Adrenal gland (tissue), 12 donors: Measurements from ENCODE around the gene ELP1. TPM values are rescaled to one million over a fixed set of nuclear protein-coding genes. Genes with fewer than 3 reads are reported as not detected.
A peak's percentile ranks its signal among the peaks of the same experiment; 100 is the strongest.

Source experiments
- DNase-seq, 7 donors: peaks; one replicate each; pipeline ENCODE4 v3.0.0-alpha.2; 2019 to 2020
- H3K27ac ChIP-seq, 5 donors: fragments of 200-600 bp; sonication (generic) in 4 of 5; 1 replicate in 3 of 5; 2 replicates in 2 of 5; pipeline versions ENCODE4 v1.5.1 to v1.8.0; 2016 to 2020; ENCODE audit warnings: mild to moderate bottlenecking in 1 of 5
- H3K27me3 ChIP-seq: fragments of 200-600 bp; 2 replicates; pipeline ENCODE4 v1.8.0; 2021
- H3K36me3 ChIP-seq, 2 donors: fragments of 200-600 bp; replicated peaks in 1 of 2; 1 replicate in 1 of 2; 2 replicates in 1 of 2; pipeline versions ENCODE4 v1.5.1 to v1.8.0; 2018 to 2022
- H3K4me1 ChIP-seq, 2 donors: fragments of 200-600 bp; replicated peaks in 1 of 2; 1 replicate in 1 of 2; 2 replicates in 1 of 2; pipeline versions ENCODE4 v1.5.1 to v1.8.0; 2018 to 2021
- H3K4me3 ChIP-seq, 4 donors: fragments of 200-600 bp; sonication (generic) in 3 of 4; one replicate each; pipeline ENCODE4 v1.5.1; 2016 to 2018
- H3K9me3 ChIP-seq, 3 donors: fragments of 200-600 bp; sonication (generic) in 1 of 3; replicated peaks in 1 of 3; 1 replicate in 2 of 3; 2 replicates in 1 of 3; pipeline versions ENCODE4 v1.5.1 to v1.8.0; 2016 to 2021
- CTCF ChIP-seq, 6 experiments: fragments of 450-650 bp in 4 of 6; fragments of 200-600 bp in 2 of 6; sonication (generic) in 1 of 6; IDR thresholded peaks; 1 replicate in 5 of 6; 2 replicates in 1 of 6; pipeline versions ENCODE4 v1.5.1 to v1.8.0; 2016 to 2021; ENCODE audit warnings: antibody characterized with exemption in 6 of 6, mild to moderate bottlenecking in 2 of 6, moderate library complexity in 1 of 6
- POLR2A ChIP-seq, 2 donors: fragments of 450-650 bp; IDR thresholded peaks; one replicate each; pipeline ENCODE4 v1.6.1; 2017; ENCODE audit warnings: antibody characterized with exemption in 2 of 2, mild to moderate bottlenecking in 2 of 2, moderate library complexity in 1 of 2
- WGBS, 4 donors: extraction: QIAGEN DNeasy Blood & Tissue Kit in 2 of 4; methylation state at CpG; one replicate each; pipeline versions ENCODE4 v1.1.5 to v1.1.7; 2013 to 2017; 5-methylcytosine and 5-hydroxymethylcytosine counted together
- intact Hi-C, 2 donors: fragments of 100-400 bp; cut with DNase I; formaldehyde crosslinking; loops; one replicate each; pipeline versions ENCODE4 v1.14.1 to v1.15.0; 2022 to 2023
- polyA plus RNA-seq, 3 donors: library from polyadenylated mRNA; stranded (reverse); fragments of 200-250 nt in 2 of 3; fragments of 350-450 nt in 1 of 3; fragmentation: Illumina TruSeq in 1 of 3; extraction: RNeasy Lipid Tissue Mini Kit (QIAGEN cat#74804) in 1 of 3; gene quantifications; one replicate each; pipeline ENCODE4 v1.2.3, GENCODE V29; 2013 to 2014
- total RNA-seq, 9 donors: library from RNA; depleted of rRNA in 4 of 9; stranded (reverse); fragments of >200 nt in 4 of 9; fragments of 120-200 nt in 1 of 9; fragmentation: NEBNext Ultra II Directional in 1 of 9; extraction: Animal tissue kit (Norgen Biotek cat#: 25700) in 1 of 9; gene quantifications; one replicate each; pipeline versions ENCODE4 v1.1.0 to v1.2.4, GENCODE V29; 2013 to 2023
- donor health status: healthy with polysubstance abuse.
- donor health status: Bipolar disorder and iron deficiency.
- donor health status: DM: yes; HTN: yes; CAD: no.
- donor health status: DM: no; HTN: no; CAD: no.
- donor health status: DM: no; HTN: no; CAD: no.
- donor health status: DM: yes; HTN: yes; CAD: no.

Gene ELP1
- total and polyA plus RNA-seq, 12 donors: 54.3 to 768 (median 147) TPM

DNA sequence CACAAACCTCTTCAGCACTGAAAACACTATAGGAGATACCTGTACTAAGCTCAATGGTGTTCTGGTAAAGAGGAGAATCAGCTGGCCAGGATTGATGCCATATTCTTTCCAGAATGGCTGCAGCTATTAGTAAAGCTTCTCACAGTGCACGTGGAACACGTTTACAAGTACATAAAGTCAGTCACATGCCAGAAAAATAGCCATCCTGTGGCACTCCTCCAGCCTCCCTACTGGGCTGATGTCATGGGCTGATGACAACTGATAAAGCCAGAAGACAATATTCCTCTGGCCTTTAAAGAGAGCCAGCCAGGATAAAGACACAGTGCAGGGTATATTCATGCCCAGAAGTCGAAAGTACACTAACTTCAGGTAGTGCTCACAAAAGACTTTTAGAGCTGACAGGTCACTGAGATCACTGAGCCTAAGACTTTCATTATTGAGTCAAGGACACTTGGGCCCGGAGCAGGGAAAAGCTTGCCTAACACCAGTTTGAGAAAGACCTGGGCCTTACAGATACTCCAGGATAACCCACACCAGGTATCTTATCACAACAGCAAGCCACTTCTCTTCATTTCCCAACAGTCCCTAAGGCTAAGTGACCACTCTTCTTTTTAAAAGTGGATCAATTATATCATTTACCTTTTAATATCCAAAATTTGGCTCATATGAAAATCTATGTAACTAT is 29.7 kb upstream of the ELP1 start:
- H3K9me3 ChIP-seq: no peaks in the 10 kb centered on the region
- intact Hi-C loops: no loop called here
- H3K4me3 ChIP-seq: no peak overlapping the region
- no peaks in the 10 kb centered on the region for H3K27me3 ChIP-seq
- peaks cover 0 to 15% of the 10 kb centered on the region in 2 donors for H3K4me1 ChIP-seq
- 32 to 53% (median 37%) methylated on average over 4 of the region's 4 CpGs for WGBS, 4 donors
- peaks cover 0 to 63% of the 10 kb centered on the region in 2 donors for H3K36me3 ChIP-seq
- peak; percentile 77 to 92 (median 82) for DNase-seq
- TF ChIP-seq POLR2A (IDR thresholded peaks at IDR 0.05): peak in 1 of 2 donors; percentile 47
- no peak for TF ChIP-seq CTCF (IDR thresholded peaks at IDR 0.05)
- peak overlapping the region in 4 of 5 donors; percentile 11 to 72 (median 50) for H3K27ac ChIP-seq

DNA sequence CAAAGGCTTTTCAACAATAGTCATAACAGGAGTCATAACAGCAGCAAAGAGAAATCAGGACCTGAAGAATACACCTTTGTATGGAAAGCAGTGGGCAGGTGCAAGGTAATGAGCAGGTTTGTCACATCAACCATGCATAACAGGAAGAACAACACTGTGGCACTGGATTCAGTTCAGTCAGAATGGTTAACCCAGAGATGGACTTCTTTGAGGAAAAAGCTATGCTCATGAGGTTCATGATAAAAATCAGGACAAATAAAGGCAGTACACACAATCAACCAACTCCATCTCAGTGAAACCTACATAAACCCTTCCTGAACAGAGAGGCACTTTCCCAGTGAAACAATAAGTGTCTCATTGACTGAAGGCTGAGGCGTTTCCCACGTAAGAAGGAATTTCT is 27.2 kb upstream of the ELP1 start:
- no peaks in the 10 kb centered on the region for H3K9me3 ChIP-seq

DNA sequence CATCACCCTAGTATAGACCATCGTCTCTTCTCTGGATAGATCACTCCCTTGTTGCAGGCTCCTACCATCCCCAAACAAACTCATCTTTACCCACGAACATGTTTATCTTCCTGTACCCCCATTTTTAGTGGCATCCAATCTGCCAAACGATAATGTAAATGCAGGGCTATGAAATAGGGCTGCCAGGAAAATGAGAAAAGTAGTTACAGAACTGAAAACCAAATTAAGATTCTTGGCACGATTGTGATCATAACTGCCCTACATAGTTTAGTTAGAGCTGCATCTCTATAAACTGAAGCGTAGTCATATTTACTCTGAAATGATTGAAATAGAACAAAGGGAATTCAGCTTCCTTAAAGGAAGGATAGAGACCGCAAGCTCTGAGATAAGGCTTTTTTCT is 26.4 kb upstream of the ELP1 start:
- intact Hi-C loops: no loop called here
- no peaks in the 10 kb centered on the region for H3K9me3 ChIP-seq
- H3K27ac ChIP-seq: no peak overlapping the region
- peaks cover 0 to 30% of the 10 kb centered on the region in 2 donors for H3K36me3 ChIP-seq
- DNase-seq: no peak
- peaks cover 0 to 34% of the 10 kb centered on the region in 2 donors for H3K4me1 ChIP-seq
- H3K27me3 ChIP-seq: no peaks in the 10 kb centered on the region
- whole genome bisulfite sequencing, 4 donors: 73 to 80% (median 76%) methylated on average over 6 of the region's 6 CpGs
- TF ChIP-seq CTCF (IDR thresholded peaks at IDR 0.05) (no peak), POLR2A (IDR thresholded peaks at IDR 0.05) (no peak)
- no peak overlapping the region for H3K4me3 ChIP-seq

More for the DNA sequence above, 27.2 kb upstream of the ELP1 start:
- WGBS, 4 donors: 94 to 99% (median 97%) methylated on average over 2 of the region's 2 CpGs
- Histone ChIP-seq H3K27ac (no peak overlapping the region), H3K36me3 (peaks cover 0 to 38% of the 10 kb centered on the region in 2 donors), H3K27me3 (no peaks in the 10 kb centered on the region), H3K4me3 (no peak overlapping the region), H3K4me1 (peaks cover 0 to 33% of the 10 kb centered on the region in 2 donors)
- intact Hi-C loops: no loop called here
- DNase-seq: no peak
- no peak for TF ChIP-seq CTCF (IDR thresholded peaks at IDR 0.05)
- TF ChIP-seq POLR2A (IDR thresholded peaks at IDR 0.05): no peak

- Histone ChIP-seq H3K4me3 (no peak overlapping the region), H3K9me3 (no peaks in the 10 kb centered on the region), H3K36me3 (peaks cover 0 to 9% of the 10 kb centered on the region in 2 donors), H3K4me1 (peaks cover 0 to 38% of the 10 kb centered on the region in 2 donors), H3K27me3 (no peaks in the 10 kb centered on the region), H3K27ac (peak overlapping the region in 1 of 5 donors; percentile 67)
- TF ChIP-seq CTCF (IDR thresholded peaks at IDR 0.05): no peak
- TF ChIP-seq POLR2A (IDR thresholded peaks at IDR 0.05): no peak
- intact Hi-C loops: no loop called here
- DNase-seq: no peak
Observed at GRCh38 chr9:108956631-108957026, 22.7 kb upstream of the ELP1 start.
